Gastrocnemius medialis (tissue), 4 donors: ENCODE results near the gene TMEM150B. TPM values are rescaled to one million over a fixed set of nuclear protein-coding genes. Genes with fewer than 3 reads are reported as not detected.

ENCODE experiments used
- total RNA-seq, 4 donors: library from RNA; depleted of rRNA; stranded (reverse); fragments of >200 nt; gene quantifications; one replicate each; pipeline versions ENCODE4 v1.1.0 to v1.2.3, GENCODE V29; 2016

The TMEM150B gene
- total RNA-seq, 4 donors from 2014 or later: 0.40 to 3.3 TPM; not detected in 2

Other genes starting within 250 kb of the TMEM150B start
- 1 to 10 TPM in 2 of 4 donors, under 1 TPM in 2; 0.25 to 2.4 (median 1.3) TPM for gene EPS8L1, start 249.5 kb downstream of the TMEM150B start, total RNA-seq
- gene PPP1R12C, start 207.7 kb downstream of the TMEM150B start, total RNA-seq: 10 to 100 TPM; 22.6 to 28.2 (median 26.2) TPM
- gene TNNT1, start 176.1 kb downstream of the TMEM150B start, total RNA-seq: 1,000 to 10,000 TPM; 2,342 to 9,166 (median 6,627) TPM
- gene TNNI3, start 167.6 kb downstream of the TMEM150B start, total RNA-seq: 1 to 10 TPM; 1.6 to 6.2 (median 5.5) TPM
- gene DNAAF3, start 158.7 kb downstream of the TMEM150B start, total RNA-seq: under 1 TPM in 1 of 4 donors, not detected in 3; 0.39 TPM
- not detected for gene SYT5, start 145.1 kb downstream of the TMEM150B start, total RNA-seq
- gene PTPRH, start 115.8 kb downstream of the TMEM150B start, total RNA-seq: under 1 TPM; 0.39 to 0.56 (median 0.48) TPM
- 1 to 10 TPM in 3 of 4 donors, under 1 TPM in 1; 0.87 to 5.0 (median 1.7) TPM for gene TMEM86B, start 96.6 kb downstream of the TMEM150B start, total RNA-seq
- 10 to 100 TPM; 14.6 to 47.9 (median 39.6) TPM for gene PPP6R1, start 66.3 kb downstream of the TMEM150B start, total RNA-seq
- gene HSPBP1, start 45.2 kb downstream of the TMEM150B start, total RNA-seq: 10 to 100 TPM; 18.5 to 41.7 (median 36.7) TPM
- gene BRSK1, start 41.3 kb downstream of the TMEM150B start, total RNA-seq: not detected
- gene KMT5C, start 14.5 kb upstream of the TMEM150B start, total RNA-seq: 1 to 10 TPM; 2.5 to 5.4 (median 4.5) TPM
- gene COX6B2, start 29.4 kb upstream of the TMEM150B start, total RNA-seq: not detected
- gene GARIN5B, start 37.9 kb upstream of the TMEM150B start, total RNA-seq: not detected
- under 1 TPM in 1 of 4 donors, not detected in 3; 0.66 TPM for gene IL11, start 45.1 kb upstream of the TMEM150B start, total RNA-seq
- gene TMEM190, start 51.5 kb upstream of the TMEM150B start, total RNA-seq: not detected
- 1 to 10 TPM; 1.3 to 4.7 (median 2.1) TPM for gene TMEM238, start 59.0 kb upstream of the TMEM150B start, total RNA-seq
- 100 to 1,000 TPM; 123 to 278 (median 206) TPM for gene RPL28, start 60.6 kb upstream of the TMEM150B start, total RNA-seq
- 10 to 100 TPM in 3 of 4 donors, 1 to 10 TPM in 1; 7.7 to 14.6 (median 13.4) TPM for gene UBE2S, start 82.4 kb upstream of the TMEM150B start, total RNA-seq
- gene SHISA7, start 118.0 kb upstream of the TMEM150B start, total RNA-seq: not detected
- gene ISOC2, start 136.3 kb upstream of the TMEM150B start, total RNA-seq: 100 to 1,000 TPM in 1 of 4 donors, 10 to 100 TPM in 3; 59.7 to 101 (median 88.7) TPM
- not detected for gene C19orf85, start 139.4 kb upstream of the TMEM150B start, total RNA-seq
- gene ZNF628, start 151.3 kb upstream of the TMEM150B start, total RNA-seq: 10 to 100 TPM in 3 of 4 donors, 1 to 10 TPM in 1; 7.4 to 22.3 (median 14.1) TPM
- 1 to 10 TPM in 2 of 4 donors, under 1 TPM in 2; 0.40 to 2.5 (median 1.1) TPM for gene NAT14, start 159.8 kb upstream of the TMEM150B start, total RNA-seq
- 1 to 10 TPM in 2 of 4 donors, under 1 TPM in 2; 0.53 to 2.2 (median 1.1) TPM for gene SSC5D, start 163.1 kb upstream of the TMEM150B start, total RNA-seq
- gene SBK2, start 211.8 kb upstream of the TMEM150B start, total RNA-seq: 1 to 10 TPM in 3 of 4 donors, not detected in 1; 1.5 to 3.0 (median 1.6) TPM
- 10 to 100 TPM in 1 of 4 donors, 1 to 10 TPM in 3; 3.1 to 24.1 (median 6.8) TPM for gene SBK3, start 220.2 kb upstream of the TMEM150B start, total RNA-seq